Measurements from ENCODE around the gene IL15RA.

DNA sequence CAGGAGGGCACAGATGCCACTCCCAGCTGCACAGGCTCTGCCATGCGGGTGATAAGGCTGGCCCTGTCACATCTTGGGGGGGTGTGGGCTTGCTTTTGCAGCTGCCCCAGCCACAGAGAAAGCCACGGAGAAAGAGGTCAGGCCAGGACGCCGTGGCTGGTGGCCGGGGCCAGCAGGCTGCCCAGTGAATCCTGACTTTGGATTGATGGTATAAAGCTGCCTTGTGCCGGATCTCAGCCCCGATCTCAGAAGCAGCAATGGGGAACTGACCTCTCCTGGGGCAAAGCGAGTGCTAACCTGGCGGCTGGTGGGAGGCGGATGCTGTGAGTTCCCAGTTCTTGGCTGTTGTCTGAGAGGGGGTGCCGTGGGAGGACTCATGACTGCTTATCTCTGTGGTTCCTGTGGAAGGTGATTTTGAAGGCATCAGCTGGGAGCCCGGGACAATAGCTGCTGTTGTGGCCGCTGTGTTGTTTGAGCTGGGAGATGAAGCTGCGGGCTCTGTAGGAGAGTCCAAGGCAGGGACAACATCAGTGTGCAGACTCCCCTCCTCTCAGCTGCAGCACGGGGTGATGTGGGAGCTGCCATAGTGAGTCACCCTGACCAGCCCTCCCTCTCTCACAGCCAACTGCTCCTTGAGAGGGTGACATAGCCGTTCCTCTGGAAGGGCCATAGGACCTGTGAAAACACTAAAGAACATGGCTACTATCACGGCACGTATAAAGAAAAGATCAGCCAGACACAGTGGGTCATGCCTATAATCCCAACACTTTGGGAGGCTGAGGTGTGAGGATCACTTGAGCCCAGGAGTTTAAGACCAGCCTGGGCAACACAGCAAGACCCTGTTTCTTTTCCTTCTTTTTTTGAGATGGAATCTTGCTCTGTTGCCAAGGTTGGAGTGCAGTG is 17.0 kb downstream of the IL15RA start:
- TF ChIP-seq EZH2 (IDR thresholded peaks at IDR 0.05; ENCODE audit: insufficient read depth, poor library complexity, severe bottlenecking) (no peak), EZH2phosphoT487 (IDR thresholded peaks at IDR 0.05; ENCODE audit: insufficient read depth, low read depth) (no peak)
